CD4-positive, alpha-beta T cell treated with Interleukin-17A for 4 hours (primary cell): ENCODE data around the gene CDK2AP2.
"Not testable (repeated sequence)": the region's sequence is repeated elsewhere in the genome, so short reads cannot be mapped to it uniquely, and the experiment has no call there.

Experiments used
- DNase-seq: peaks from one replicate; pipeline ENCODE4 v3.0.0-alpha.2; 2020; ENCODE audit warnings: mixed read lengths

Gene CDK2AP2

DNA sequence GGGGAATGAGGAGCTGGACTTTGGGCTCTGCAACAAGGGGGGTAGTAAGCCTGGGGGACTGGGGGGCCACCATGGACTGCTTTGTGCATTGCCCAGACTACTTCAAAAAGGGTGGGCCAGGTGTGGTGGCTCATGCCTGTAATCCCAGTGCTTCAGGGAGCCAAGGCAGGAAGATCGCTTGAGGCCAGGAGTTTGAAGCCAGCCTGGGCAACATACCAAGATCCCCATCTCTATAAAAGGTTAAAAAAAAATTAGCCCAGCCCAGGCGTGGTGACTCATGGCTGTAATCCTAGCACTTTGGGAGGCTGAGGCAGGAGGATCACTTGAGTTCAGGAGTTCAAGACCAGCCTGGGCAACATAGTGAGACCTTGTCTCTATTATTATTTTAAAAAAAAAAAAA, 42.4 kb downstream of the CDK2AP2 start:
- not testable (repeated sequence) for DNase-seq

DNA sequence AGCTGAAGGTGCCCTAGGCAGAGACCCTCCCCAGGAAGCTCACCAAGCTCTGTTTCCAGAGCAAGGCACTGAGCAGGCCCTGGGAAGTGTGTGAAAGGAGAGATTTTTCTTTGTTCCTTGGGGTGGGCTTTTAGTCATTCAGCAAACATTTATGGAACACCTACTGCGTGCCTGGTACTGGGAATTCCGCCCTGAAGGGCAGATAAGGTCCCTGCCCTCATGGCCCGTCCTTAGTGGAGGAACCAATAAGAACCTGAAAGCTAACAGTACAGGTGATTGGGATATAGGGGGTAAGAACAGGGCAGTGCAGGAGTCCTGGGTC, 42.8 kb downstream of the CDK2AP2 start:
- no peak for DNase-seq

DNA sequence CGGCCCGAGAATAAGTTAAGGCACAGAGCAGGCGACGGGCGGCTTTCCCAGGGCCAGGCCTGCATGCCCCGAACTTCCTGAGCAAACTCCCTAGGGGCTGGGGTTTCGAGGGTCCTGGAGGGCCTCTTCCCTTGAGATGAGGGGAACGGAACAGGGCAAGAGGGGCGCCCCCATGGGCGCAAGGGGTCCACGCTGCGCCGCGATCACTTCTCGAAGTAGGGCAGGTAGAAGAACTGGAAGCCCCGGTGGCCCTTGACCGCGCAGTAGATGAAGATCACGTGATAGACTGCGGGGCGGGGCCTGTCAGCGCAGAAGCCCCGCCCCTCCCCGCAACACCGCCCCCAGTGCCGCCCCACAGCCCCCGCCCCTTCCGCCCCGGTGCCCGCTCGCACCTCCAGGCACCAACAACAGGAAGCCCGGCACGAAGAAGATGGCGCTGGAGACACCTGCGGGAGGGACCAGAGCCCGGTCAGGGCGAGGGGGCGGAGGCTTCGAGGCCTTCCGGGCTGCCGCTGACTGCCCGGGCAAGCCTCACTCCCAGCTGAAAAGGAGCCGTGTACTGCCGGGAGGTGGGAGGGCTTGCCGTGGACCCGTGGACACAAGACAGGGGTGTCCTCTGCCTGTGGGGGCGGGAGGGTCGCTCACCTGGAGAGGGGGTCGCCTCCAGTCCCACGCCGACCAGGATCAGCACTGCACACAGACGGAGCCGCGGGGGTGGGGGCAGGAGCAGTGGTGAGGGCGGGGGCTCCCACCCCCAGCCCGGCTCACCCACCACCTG, 43.4 kb downstream of the CDK2AP2 start:
- peak; percentile 94 for DNase-seq

DNA sequence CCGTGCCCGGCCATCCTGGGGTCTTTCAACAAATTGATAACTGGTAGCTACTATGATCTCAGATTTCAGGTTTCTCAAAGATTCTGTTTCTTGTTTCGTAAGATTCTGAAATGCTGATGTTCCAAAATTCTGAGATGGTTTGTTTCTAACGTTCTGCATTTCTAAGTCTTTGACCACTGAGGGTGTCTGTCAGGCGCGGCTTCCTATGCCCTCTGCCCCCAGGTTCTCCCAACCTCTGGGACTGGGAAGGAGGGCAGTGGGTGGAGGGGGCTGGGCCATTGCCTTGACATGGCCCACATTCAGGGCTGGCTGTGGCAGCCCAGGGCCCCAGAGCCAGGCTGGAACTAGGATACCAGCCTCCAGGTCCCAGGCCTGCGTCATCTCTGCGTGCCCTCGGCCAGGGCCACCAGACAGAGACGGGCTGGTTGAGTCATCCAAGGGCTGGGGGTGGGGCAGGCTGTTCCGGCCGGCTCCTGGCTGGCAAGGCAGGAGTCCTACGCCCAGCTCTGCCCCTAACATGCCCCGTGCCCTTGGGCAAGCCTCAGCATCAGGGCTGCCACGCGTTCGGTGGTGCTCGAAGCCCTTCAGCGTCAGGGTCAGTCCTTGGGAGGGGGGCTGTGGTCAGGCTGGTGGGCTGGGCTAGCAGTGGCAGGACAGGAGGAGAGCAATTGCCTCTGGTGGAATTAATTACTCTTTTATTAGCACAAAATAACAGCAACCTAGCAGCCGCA, 44.1 kb downstream of the CDK2AP2 start:
- DNase-seq = no peak

DNA sequence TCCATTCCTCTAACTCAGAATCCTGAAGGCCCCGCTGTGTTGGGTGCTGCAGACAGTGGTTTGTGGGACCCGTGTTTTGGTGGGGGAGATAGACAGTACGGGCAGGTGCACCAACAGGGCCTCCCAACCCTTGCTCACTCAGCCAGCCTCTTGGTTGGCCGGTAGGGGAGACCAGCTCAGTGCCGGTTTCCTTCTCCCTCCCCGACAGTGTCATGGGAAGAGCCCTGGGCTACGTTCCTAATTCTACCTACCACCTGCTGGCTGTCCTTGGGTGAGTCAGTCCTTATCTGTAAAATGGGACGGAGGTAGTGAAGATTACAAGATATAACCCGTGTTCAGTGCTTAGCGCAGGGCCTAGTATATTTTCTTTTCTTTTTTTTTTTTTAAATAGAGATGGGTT, 44.8 kb downstream of the CDK2AP2 start:
- DNase-seq = no peak

DNA sequence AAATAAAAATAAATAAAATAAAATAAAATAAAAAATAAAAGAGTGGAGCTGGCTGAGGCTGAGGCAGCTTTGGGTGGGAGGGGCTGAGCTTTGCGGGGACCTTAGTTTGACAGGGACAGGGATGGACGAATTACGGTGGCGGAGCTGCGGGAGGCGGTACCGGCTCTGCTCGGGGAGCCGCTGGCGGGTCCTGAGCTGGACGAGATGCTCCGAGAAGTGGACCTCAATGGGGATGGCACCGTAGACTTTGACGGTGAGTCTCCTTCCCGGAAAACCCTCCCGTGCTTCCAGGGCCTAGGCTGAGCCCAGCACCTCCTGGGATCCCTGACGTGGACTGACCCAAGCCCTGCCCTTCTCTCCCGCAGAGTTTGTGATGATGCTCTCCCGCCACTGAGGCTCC, 49.7 kb downstream of the CDK2AP2 start:
- DNase-seq = no peak

DNA sequence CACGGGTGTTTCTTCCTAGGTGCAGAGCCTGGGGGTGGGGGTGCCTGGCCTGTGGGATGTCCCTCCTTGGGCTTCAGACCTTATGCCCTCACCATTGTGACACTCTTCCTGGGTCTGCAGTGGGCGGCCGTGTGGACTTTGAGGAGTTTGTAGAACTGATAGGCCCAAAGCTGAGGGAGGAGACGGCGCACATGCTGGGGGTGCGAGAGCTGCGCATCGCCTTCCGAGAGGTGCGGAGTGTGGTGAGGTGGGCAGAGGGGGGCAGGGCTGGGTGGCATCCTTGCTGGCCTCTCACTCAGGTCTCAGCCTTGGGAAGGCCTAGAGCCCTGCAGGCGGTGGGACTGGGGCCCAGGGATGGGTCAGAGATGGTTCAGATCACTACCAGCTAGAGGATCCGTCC, 50.5 kb downstream of the CDK2AP2 start:
- DNase-seq = no peak
